ENCODE measurements around the gene SNX15.

The SNX15 gene

DNA sequence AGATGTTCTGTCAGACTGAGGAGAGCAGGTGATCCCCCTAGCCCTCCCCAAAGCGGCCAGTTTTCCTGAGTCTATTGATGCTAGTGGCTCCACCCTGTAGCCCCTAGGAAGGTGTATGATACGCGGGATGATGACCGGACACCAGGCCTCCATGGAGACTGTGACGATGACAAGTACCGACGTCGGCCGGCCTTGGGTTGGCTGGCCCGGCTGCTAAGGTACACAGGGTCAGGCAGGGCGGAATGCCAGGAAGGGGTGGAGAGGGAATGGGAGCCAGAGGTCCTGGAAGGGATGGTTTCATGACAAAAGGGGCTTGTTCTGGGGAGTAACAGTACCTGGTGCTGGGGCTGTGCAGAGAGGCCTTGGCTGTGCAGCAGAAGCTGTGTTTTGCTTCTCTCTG lies 60.0 kb downstream of the SNX15 start:
- peaks cover 4% of the 10 kb centered on the region for H3K4me1 ChIP-seq
- no peak overlapping the region for H3K4me2 ChIP-seq (ENCODE audit: low read length)
- H3K4me3 ChIP-seq (ENCODE audit: low read depth, low read length), result no peak overlapping the region
- H3K79me2 ChIP-seq, result no peaks in the 10 kb centered on the region
- H3K9ac ChIP-seq, result no peak overlapping the region
- H3K27me3 ChIP-seq (ENCODE audit: control insufficient read depth, insufficient read depth, low read length), result no peaks in the 10 kb centered on the region
- TF ChIP-seq, protein P1, sequence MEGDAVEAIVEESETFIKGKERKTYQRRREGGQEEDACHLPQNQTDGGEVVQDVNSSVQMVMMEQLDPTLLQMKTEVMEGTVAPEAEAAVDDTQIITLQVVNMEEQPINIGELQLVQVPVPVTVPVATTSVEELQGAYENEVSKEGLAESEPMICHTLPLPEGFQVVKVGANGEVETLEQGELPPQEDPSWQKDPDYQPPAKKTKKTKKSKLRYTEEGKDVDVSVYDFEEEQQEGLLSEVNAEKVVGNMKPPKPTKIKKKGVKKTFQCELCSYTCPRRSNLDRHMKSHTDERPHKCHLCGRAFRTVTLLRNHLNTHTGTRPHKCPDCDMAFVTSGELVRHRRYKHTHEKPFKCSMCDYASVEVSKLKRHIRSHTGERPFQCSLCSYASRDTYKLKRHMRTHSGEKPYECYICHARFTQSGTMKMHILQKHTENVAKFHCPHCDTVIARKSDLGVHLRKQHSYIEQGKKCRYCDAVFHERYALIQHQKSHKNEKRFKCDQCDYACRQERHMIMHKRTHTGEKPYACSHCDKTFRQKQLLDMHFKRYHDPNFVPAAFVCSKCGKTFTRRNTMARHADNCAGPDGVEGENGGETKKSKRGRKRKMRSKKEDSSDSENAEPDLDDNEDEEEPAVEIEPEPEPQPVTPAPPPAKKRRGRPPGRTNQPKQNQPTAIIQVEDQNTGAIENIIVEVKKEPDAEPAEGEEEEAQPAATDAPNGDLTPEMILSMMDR (IDR thresholded peaks at IDR 0.05), result no peak
- no peaks in the 10 kb centered on the region for H3K9me3 ChIP-seq (ENCODE audit: control insufficient read depth, low read length)
- no peaks in the 10 kb centered on the region for H3K36me3 ChIP-seq (ENCODE audit: control insufficient read depth, insufficient read depth, low read length)
- no peak overlapping the region for H2AFZ ChIP-seq
- H3K27ac ChIP-seq, result no peak overlapping the region

DNA sequence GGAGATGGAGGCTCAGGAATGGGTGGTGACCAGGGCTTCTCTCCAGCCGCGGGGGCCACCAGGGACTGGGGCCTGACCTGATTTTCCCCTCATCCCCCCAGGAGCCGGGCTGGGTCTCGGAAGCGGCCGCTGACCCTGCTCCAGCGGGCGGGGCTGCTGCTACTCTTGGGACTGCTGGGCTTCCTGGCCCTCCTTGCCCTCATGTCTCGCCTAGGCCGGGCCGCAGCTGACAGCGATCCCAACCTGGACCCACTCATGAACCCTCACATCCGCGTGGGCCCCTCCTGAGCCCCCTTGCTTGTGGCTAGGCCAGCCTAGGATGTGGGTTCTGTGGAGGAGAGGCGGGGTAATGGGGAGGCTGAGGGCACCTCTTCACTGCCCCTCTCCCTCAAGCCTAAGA lies 60.6 kb downstream of the SNX15 start:
- no peak overlapping the region for H3K4me3 ChIP-seq (ENCODE audit: low read depth, low read length)
- H3K9ac ChIP-seq, result no peak overlapping the region
- no peaks in the 10 kb centered on the region for H3K36me3 ChIP-seq (ENCODE audit: control insufficient read depth, insufficient read depth, low read length)
- H2AFZ ChIP-seq, result no peak overlapping the region
- no peaks in the 10 kb centered on the region for H3K79me2 ChIP-seq
- no peak overlapping the region for H3K27ac ChIP-seq
- no peaks in the 10 kb centered on the region for H3K9me3 ChIP-seq (ENCODE audit: control insufficient read depth, low read length)
- H3K4me1 ChIP-seq, result peaks cover 4% of the 10 kb centered on the region
- H3K27me3 ChIP-seq (ENCODE audit: control insufficient read depth, insufficient read depth, low read length), result no peaks in the 10 kb centered on the region
- TF ChIP-seq, protein P1 (IDR thresholded peaks at IDR 0.05), result no peak
- H3K4me2 ChIP-seq (ENCODE audit: low read length), result no peak overlapping the region

DNA sequence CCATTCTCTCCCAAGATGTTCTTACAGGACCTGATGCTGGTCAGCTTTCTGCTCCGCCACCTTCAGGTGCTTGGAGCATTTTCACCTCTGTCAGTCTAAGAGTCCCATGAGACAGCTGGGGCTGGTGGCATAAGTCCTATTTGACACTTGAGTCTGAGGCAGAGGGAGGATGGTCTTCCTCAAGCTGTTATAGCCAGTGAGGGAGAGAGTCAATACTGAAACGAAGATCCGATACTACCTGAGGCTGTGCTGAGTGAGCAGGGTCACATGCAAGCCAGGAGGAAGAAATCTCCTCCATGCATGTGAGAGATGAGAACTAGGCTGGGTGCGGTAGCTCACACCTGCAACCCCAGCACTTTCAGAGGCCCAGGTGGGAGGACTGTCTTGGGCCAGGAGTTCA lies 62.4 kb downstream of the SNX15 start:
- no peak overlapping the region for H3K27ac ChIP-seq

More for the DNA sequence above, 62.4 kb downstream of the SNX15 start:
- Histone ChIP-seq H3K79me2 (no peaks in the 10 kb centered on the region), H3K4me3 (ENCODE audit: low read depth, low read length) (no peak overlapping the region), H3K27me3 (ENCODE audit: control insufficient read depth, insufficient read depth, low read length) (no peaks in the 10 kb centered on the region), H3K36me3 (ENCODE audit: control insufficient read depth, insufficient read depth, low read length) (no peaks in the 10 kb centered on the region), H2AFZ (no peak overlapping the region), H3K9me3 (ENCODE audit: control insufficient read depth, low read length) (no peaks in the 10 kb centered on the region), H3K9ac (no peak overlapping the region), H3K4me2 (ENCODE audit: low read length) (no peak overlapping the region), H3K4me1 (peaks cover 4% of the 10 kb centered on the region)
- TF ChIP-seq, protein P1 (IDR thresholded peaks at IDR 0.05), result no peak
